GM12801 (cell line): ENCODE measurements around the gene BLACAT1.

Experiments used
- TF ChIP-seq, protein P1 (sequence below): IDR thresholded peaks from one replicate; pipeline ENCODE4 v1.5.1; 2011; ENCODE audit warnings: control low read depth; ENCODE audit not compliant: insufficient read length; ENCODE audit errors: extremely low read depth

Gene BLACAT1

DNA sequence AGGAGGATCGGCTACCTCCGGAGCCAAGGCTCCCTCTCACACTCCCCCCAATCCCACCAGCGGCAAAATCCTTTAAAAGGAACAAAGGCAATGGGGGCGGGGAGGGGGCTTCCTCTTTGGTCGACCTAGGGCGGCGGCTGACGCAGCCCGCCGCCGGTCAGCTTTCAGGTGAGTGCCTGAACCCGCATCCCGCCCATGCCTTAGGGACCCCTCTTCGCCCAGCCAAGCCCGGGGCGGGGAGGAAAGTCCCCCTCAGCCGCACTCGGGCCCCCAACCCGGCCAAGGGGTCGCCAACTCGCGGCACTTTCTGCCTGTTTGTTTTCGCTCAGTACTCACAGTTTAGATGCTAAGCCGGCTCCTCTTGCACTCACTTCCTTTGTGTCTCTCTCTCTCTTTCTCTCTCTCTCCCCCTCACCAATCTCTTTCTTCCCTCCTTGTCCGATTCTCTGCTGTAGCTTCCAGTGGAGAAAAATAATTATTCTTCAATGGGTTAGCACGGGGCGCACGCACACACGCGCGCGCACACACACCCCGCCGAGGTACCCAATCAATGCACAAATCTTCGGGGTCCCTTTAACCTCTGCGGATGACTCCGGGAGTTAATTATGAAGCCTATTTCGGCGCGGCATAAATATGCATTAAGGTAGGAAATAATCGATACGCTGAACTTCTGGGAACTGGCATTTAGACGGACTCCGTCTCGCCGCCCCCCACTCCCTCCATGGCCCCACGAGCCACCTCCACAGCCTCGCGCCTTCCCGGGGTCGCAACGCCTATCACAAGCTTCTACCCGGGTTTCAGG, at the start of gene BLACAT1:
Gene BLACAT1, minus strand, starts transcription at position 465 of the 802 bp plus-strand sequence.
- TF ChIP-seq, protein P1, sequence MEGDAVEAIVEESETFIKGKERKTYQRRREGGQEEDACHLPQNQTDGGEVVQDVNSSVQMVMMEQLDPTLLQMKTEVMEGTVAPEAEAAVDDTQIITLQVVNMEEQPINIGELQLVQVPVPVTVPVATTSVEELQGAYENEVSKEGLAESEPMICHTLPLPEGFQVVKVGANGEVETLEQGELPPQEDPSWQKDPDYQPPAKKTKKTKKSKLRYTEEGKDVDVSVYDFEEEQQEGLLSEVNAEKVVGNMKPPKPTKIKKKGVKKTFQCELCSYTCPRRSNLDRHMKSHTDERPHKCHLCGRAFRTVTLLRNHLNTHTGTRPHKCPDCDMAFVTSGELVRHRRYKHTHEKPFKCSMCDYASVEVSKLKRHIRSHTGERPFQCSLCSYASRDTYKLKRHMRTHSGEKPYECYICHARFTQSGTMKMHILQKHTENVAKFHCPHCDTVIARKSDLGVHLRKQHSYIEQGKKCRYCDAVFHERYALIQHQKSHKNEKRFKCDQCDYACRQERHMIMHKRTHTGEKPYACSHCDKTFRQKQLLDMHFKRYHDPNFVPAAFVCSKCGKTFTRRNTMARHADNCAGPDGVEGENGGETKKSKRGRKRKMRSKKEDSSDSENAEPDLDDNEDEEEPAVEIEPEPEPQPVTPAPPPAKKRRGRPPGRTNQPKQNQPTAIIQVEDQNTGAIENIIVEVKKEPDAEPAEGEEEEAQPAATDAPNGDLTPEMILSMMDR = no peak

DNA sequence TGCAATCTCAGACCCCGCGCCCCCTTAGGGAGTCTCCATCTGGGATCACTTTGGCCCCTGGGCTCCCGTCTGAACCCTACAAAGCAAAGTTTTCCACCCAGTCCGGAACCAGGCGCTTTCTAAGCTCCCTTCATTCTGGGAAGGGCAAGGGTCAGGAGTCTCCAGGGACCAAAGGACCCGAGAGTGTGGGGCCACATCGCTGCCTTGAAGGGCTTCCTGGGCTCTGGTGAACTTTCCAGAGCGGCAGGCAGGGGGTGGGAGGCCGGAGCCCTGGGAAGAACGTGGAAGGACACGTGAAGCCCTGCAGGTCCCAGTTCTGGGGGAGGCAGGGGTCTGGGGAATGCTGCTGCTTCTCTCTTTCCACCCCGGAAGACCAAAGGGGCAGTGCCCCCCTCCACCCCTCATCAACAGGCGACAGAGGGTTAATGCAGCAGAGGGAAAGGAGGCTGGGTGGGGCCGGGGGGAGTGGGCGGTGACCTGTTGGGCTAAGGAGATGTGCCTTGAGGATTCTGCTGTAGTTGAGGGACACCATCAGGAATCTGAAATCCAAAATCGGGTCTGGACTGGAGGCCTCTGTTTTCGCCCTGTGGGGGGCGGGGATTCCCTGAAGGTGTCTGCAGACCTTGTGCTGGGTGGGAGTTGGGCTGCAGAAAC, 49.4 kb upstream of the BLACAT1 start:
- TF ChIP-seq, protein P1 = no peak

DNA sequence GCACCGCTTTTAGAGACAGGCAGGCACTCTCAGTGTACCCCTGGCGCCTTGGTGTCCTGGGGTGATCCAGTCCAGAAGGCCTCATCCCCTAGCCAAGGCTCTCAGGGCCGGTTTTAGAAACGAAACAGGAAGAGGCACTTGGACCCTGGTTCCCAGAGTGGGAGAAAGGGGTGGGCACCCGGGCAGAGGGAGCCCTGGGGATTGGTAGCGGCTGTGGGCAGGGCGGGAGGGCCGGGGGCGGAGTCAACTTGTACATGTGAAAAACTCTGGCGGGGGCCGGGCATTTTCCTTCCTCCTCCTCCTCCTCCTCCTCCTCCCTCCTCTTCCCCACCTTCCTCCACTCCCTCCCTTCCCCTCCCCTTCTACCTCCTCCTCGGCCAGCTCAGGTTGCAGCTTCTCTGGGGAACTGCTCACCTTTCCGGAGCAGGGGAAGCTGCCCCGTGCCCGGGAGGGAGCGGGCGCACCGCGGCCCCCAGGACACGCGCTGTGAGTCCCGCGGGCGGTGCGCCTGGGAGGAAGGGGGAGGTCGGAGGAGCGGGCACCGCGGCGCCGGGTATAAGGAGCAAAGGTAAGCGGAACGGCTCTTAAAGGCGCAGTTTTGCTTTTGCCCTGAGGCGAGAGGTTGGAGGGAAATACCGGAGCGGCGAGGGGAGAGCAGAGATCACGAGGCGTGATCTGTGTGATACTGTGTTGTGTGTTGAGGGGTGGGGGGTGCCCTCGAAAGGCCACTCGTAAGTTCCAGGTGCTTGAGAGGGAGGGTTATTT, 48.6 kb upstream of the BLACAT1 start, which contains the start of gene CDK18:
Gene CDK18, plus strand, starts transcription at position 359 of the 765 bp plus-strand sequence. CDS start 18,499 bp downstream, outside the sequence.
- TF ChIP-seq, protein P1 = no peak

DNA sequence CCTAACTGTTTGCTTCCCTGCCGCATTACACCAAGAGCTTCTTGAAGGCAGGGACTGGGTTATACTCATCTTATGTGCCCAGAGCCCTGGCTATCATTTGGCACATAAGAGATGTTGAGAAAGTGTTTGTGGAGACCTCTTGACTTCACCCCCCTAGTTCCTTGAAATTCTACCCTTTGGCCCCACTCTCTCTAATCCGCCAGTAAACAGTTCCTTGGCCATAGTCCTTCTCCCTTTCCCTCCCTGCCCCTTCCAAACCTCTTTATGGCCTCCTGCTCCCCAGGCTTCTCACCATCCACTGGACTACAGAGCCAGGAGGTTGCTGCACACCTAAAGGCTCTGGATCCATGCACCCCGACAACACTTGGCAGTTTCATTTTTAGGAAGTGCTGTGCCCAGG, 47.1 kb upstream of the BLACAT1 start:
- TF ChIP-seq, protein P1 = no peak

DNA sequence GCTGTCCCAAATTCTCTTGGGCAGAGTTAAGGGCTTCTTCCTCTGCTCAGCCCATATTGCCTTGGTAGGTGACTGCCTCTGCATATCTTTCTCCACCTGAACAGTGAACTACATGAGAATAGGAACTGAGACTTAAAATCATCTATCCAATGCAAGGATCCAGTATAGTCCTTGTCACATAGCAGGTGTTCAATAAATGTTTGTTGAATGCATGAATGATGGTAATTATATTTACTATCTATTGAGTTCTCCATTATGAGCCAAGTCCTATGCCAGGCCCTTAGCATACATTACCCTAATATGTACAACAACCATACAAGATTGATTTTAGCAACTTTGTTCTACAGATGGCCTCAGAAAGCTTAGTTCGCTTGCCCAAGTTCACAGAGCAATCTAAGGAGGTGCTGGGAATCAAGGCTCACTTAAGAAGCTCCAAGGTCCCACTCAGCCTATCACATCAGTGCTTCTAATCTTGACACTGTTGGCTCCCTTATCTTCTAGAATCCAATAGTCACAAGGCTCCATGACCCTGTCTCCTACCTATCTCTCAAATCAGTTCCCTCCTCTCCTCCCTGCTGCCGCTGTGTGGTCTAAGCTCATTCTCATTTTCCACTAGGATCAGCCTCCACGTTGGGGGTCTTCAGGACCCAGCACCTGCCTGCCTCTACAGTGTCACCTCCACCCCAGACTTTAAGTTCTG, 46.4 kb upstream of the BLACAT1 start:
- TF ChIP-seq, protein P1 = no peak

DNA sequence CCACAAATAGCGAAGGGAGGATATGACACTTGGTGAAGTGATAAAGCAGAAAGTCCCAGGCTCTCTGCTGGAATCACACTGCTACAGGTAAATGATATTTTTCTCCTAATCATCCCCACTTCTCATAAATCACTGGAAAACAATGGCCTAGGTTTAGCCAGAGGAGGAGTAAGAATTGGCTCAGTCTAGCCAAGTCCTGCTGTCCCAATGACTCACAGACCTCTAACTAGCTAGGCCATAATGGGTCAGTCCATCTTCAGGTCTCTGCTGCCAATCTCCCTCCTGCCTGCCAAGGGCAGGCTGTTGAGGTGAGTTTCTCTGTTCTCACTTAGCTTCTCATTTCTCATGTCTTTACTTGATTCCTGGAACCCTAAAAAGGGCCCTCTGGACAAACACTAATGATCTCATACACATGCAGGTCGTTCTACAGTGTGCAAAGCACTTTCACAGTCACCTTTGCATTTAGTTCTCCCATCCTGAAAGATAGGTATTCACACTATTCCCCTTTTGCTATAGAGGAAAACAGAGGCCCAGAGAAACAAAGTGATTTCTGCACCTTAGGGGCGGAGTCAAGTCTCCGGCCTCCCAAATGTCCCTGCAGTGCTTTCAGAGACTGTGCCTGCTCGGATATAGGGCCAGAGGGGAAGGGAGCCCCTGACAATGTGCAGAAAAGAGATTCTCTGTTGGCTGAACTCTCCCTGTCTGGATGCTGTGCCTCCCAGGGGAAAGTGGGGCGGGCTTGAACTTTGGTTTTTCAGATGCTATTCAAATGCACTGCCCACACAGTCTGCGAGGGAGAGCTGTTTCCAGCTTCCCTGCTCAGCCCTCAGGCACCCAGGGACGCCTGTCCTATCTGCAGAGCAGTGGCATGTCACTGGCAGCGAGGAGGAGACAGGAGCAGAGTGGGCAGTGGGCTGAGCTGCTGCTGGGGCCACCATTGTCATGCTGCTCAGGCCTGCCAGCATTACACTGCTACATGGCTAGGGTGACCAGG, 44.7 kb upstream of the BLACAT1 start:
- TF ChIP-seq, protein P1 = no peak
